K562 (cell line): ENCODE data around the gene DCAF10. TPM values are rescaled to one million over a fixed set of nuclear protein-coding genes. Genes with fewer than 3 reads are reported as not detected.

Experiments used
- BCL6 ChIP-seq: fragments of 250-450 bp; sonication (Bioruptor Pico); IDR thresholded peaks from 2 replicates; pipeline ENCODE4 v1.4.0; 2020
- DACH1 ChIP-seq: fragments of 450-650 bp; IDR thresholded peaks from 2 replicates; pipeline ENCODE4 v1.6.1; 2018; ENCODE audit not compliant: partially characterized antibody
- HDAC3 ChIP-seq: fragments of 450-650 bp; IDR thresholded peaks from 2 replicates; pipeline ENCODE4 v1.6.1; 2018; ENCODE audit warnings: borderline replicate concordance, mild to moderate bottlenecking, moderate library complexity; ENCODE audit not compliant: partially characterized antibody
- HOXB6 ChIP-seq: fragments of 250-450 bp; sonication (Bioruptor Pico); IDR thresholded peaks from 2 replicates; pipeline ENCODE4 v1.5.1; 2022; ENCODE audit warnings: mild to moderate bottlenecking, borderline replicate concordance
- MBD1 ChIP-seq: fragments of 250-450 bp; sonication (Bioruptor Pico); IDR thresholded peaks from 2 replicates; pipeline ENCODE4 v1.8.0; 2022; ENCODE audit warnings: inconsistent platforms
- MYC ChIP-seq, 2 experiments: fragments of 250-450 bp in 1 of 2; sonication (Bioruptor Pico) in 1 of 2; IDR thresholded peaks; 2 replicates each; pipeline versions ENCODE4 v1.5.1 to v1.6.1; 2012 to 2021; ENCODE audit warnings: low read depth in 2 of 2, borderline replicate concordance in 1 of 2, improper control_type of control experiment in 1 of 2, low read length in 1 of 2, mild to moderate bottlenecking in 1 of 2, moderate library complexity in 1 of 2
- PCBP2 ChIP-seq: fragments of 200-400 bp; formaldehyde crosslinking; IDR thresholded peaks from 2 replicates; pipeline ENCODE4 v1.6.1; 2018; ENCODE audit warnings: low read length, low read depth, mild to moderate bottlenecking, moderate library complexity; ENCODE audit not compliant: poor library complexity, severe bottlenecking
- POLR2A ChIP-seq: fragments of 450-650 bp; conservative IDR thresholded peaks from 2 replicates; pipeline ENCODE4 v1.6.1; 2016
- PTRF ChIP-seq: fragments of 450-650 bp; IDR thresholded peaks from 2 replicates; pipeline ENCODE4 v1.6.1; 2016; ENCODE audit warnings: mild to moderate bottlenecking, missing genetic modification characterization, missing compliant biosample characterization
- RBFOX2 ChIP-seq: fragments of 200-400 bp; formaldehyde crosslinking; IDR thresholded peaks from 2 replicates; pipeline ENCODE4 v1.6.1; 2017; ENCODE audit warnings: low read depth, mild to moderate bottlenecking, low read length, moderate library complexity
- RCOR1 ChIP-seq, 2 experiments: IDR thresholded peaks; 2 replicates each; pipeline ENCODE4 v1.6.1; 2012; ENCODE audit warnings: low read depth in 2 of 2, low read length in 2 of 2, borderline replicate concordance in 1 of 2, improper control_type of control experiment in 1 of 2
- SIX5 ChIP-seq, 2 experiments: IDR thresholded peaks; 2 replicates each; pipeline ENCODE4 v1.6.1; 2011; ENCODE audit warnings: low read length in 2 of 2, borderline replicate concordance in 1 of 2, low read depth in 1 of 2, mild to moderate bottlenecking in 1 of 2, moderate library complexity in 1 of 2; ENCODE audit not compliant: insufficient read depth in 1 of 2
- SNAPC5 ChIP-seq: fragments of 250-450 bp; sonication (Bioruptor Pico); IDR thresholded peaks from 2 replicates; pipeline ENCODE4 v1.8.0; 2021; ENCODE audit warnings: moderate library complexity, mild to moderate bottlenecking, inconsistent platforms
- TBP ChIP-seq: optimal IDR thresholded peaks from 2 replicates; pipeline ENCODE3; 2011; ENCODE audit warnings: low read depth, low read length, improper control_type of control experiment
- TFE3 ChIP-seq: fragments of 450-650 bp; formaldehyde crosslinking; IDR thresholded peaks from 2 replicates; pipeline ENCODE4 v1.4.0; 2020; ENCODE audit warnings: mild to moderate bottlenecking, mixed read lengths
- U2AF1 ChIP-seq: fragments of 200-400 bp; formaldehyde crosslinking; optimal IDR thresholded peaks from 2 replicates; pipeline ENCODE3; 2017; ENCODE audit warnings: mild to moderate bottlenecking, low read depth, low read length, moderate library complexity
- XRCC4 ChIP-seq: IDR thresholded peaks from one replicate; pipeline ENCODE4 v1.6.1; 2011; ENCODE audit not compliant: insufficient read depth, insufficient read length; ENCODE audit errors: extremely low read depth
- ZNF584 ChIP-seq: fragments of 200-800 bp; sonication (Bioruptor generic); IDR thresholded peaks from 2 replicates; pipeline ENCODE4 v1.6.1; 2016; ENCODE audit warnings: low read depth, mild to moderate bottlenecking, missing genetic modification characterization, missing compliant biosample characterization
- ZNF699 ChIP-seq: fragments of 250-450 bp; sonication (Bioruptor Pico); IDR thresholded peaks from 2 replicates; pipeline ENCODE4 v1.8.0; 2021; ENCODE audit warnings: mild to moderate bottlenecking, moderate library complexity; ENCODE audit not compliant: insufficient replicate concordance
- polyA plus RNA-seq, 8 experiments: library from polyadenylated mRNA; depleted of rRNA in 4 of 8; stranded (reverse) in 5 of 8; unstranded in 3 of 8; fragments of >200 nt; fragmentation: Nextera tagmentation in 2 of 8; fragmentation: Illumina TruSeq in 1 of 8; extraction: Ambion mirVana in 2 of 8; extraction: Trizol in 1 of 8; gene quantifications; 2 replicates each; pipeline versions ENCODE4 v1.2.1 to v1.2.3, GENCODE V29; 2011 to 2014; ENCODE audit warnings: inconsistent platforms in 1 of 8, missing spikeins in 1 of 8
- total RNA-seq, 7 experiments: library from RNA; depleted of rRNA in 6 of 7; stranded (reverse); fragments of >200 nt in 6 of 7; fragmentation: Illumina TruSeq in 2 of 7; extraction: Trizol in 2 of 7; gene quantifications; 2 replicates each; pipeline versions ENCODE4 v1.2.1 to v1.2.3, GENCODE V29; 2011 to 2021; ENCODE audit warnings: low replicate concordance in 1 of 7
- TF ChIP-seq, protein P1 (sequence below): sonication (generic); formaldehyde crosslinking; IDR thresholded peaks from 2 replicates; pipeline ENCODE4 v1.8.0; 2023; ENCODE audit warnings: mild to moderate bottlenecking, missing genetic modification reagents

DCAF10 gene
- total and polyA plus RNA-seq, 9 of the 15 experiments (the other 6 are each of a cell fraction or from before 2014, with no cell fraction given), result 6.8 to 40.1 (median 16.9) TPM

- no peak for TF ChIP-seq TFE3 (CRISPR knock-in tag)
- peak; percentile 57 to 59; a peak in 3 of 4 replicates for TF ChIP-seq SIX5 (IDR thresholded peaks at IDR 0.05; ENCODE audit: borderline replicate concordance in 1 of 2, insufficient read depth in 1 of 2, low read depth in 1 of 2, low read length in 2 of 2)
- TF ChIP-seq DACH1, result peak; percentile 56
- TF ChIP-seq BCL6 (CRISPR knock-in tag), result no peak
- TF ChIP-seq ZNF699, result no peak
- TF ChIP-seq PTRF (tag), result no peak
- peak; percentile 85 for TF ChIP-seq MYC (IDR thresholded peaks at IDR 0.05; ENCODE audit: low read depth, low read length)
- TF ChIP-seq MYC (CRISPR knock-in tag; IDR thresholded peaks at IDR 0.05; ENCODE audit: borderline replicate concordance, low read depth), result peak; percentile 11; the same call in 1 of the 2 replicates
- TF ChIP-seq, protein P1, sequence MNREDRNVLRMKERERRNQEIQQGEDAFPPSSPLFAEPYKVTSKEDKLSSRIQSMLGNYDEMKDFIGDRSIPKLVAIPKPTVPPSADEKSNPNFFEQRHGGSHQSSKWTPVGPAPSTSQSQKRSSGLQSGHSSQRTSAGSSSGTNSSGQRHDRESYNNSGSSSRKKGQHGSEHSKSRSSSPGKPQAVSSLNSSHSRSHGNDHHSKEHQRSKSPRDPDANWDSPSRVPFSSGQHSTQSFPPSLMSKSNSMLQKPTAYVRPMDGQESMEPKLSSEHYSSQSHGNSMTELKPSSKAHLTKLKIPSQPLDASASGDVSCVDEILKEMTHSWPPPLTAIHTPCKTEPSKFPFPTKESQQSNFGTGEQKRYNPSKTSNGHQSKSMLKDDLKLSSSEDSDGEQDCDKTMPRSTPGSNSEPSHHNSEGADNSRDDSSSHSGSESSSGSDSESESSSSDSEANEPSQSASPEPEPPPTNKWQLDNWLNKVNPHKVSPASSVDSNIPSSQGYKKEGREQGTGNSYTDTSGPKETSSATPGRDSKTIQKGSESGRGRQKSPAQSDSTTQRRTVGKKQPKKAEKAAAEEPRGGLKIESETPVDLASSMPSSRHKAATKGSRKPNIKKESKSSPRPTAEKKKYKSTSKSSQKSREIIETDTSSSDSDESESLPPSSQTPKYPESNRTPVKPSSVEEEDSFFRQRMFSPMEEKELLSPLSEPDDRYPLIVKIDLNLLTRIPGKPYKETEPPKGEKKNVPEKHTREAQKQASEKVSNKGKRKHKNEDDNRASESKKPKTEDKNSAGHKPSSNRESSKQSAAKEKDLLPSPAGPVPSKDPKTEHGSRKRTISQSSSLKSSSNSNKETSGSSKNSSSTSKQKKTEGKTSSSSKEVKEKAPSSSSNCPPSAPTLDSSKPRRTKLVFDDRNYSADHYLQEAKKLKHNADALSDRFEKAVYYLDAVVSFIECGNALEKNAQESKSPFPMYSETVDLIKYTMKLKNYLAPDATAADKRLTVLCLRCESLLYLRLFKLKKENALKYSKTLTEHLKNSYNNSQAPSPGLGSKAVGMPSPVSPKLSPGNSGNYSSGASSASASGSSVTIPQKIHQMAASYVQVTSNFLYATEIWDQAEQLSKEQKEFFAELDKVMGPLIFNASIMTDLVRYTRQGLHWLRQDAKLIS (CRISPR knock-in tag), result peak; percentile 77; the same call in 1 of the 2 replicates
- peak; percentile 31; the same call in 1 of the 2 replicates for TF ChIP-seq HOXB6 (CRISPR knock-in tag)
- peak; percentile 99 for TF ChIP-seq U2AF1
- TF ChIP-seq XRCC4, result no peak
- no peak for TF ChIP-seq PCBP2
- TF ChIP-seq HDAC3, result peak; percentile 62
- TF ChIP-seq SNAPC5 (CRISPR knock-in tag), result no peak
- TF ChIP-seq TBP, result peak; percentile 96
- TF ChIP-seq ZNF584 (CRISPR knock-in tag), result no peak
- TF ChIP-seq MBD1 (CRISPR knock-in tag), result no peak
- TF ChIP-seq RBFOX2, result peak; percentile 88
- peak; percentile 68 to 79; a peak in 3 of 4 replicates for TF ChIP-seq RCOR1 (IDR thresholded peaks at IDR 0.05; ENCODE audit: borderline replicate concordance in 1 of 2, low read depth in 2 of 2, low read length in 2 of 2)
- TF ChIP-seq POLR2A, result peak; percentile 93
These were observed at the start of gene DCAF10 (continued) for GRCh38 chr9:37800631-37801286.
